NT2/D1 (cell line): ENCODE results near the gene CACHD1.

ENCODE experiments used
- DNase-seq: peaks from one replicate; pipeline ENCODE4 v3.0.0-alpha.2; 2011; ENCODE audit warnings: low read depth, low spot score
- H3K27me3 ChIP-seq: 2 replicates; pipeline ENCODE4 v1.6.0; 2011; ENCODE audit warnings: mild to moderate bottlenecking; ENCODE audit not compliant: insufficient read length, insufficient read depth
- H3K36me3 ChIP-seq: 2 replicates; pipeline ENCODE4 v1.6.1; 2011; ENCODE audit warnings: mild to moderate bottlenecking, low read length, mixed read lengths; ENCODE audit not compliant: insufficient read depth, insufficient read length
- H3K4me1 ChIP-seq: 2 replicates; pipeline ENCODE4 v1.5.1; 2011; ENCODE audit not compliant: insufficient read depth, insufficient read length
- H3K4me3 ChIP-seq: 2 replicates; pipeline ENCODE4 v1.5.1; 2011; ENCODE audit warnings: low read depth; ENCODE audit not compliant: insufficient read length
- H3K9ac ChIP-seq: 2 replicates; pipeline ENCODE4 v1.6.0; 2011; ENCODE audit warnings: low read depth; ENCODE audit not compliant: insufficient read length
- H3K9me3 ChIP-seq: 2 replicates; pipeline ENCODE4 v1.5.1; 2011; ENCODE audit warnings: mild to moderate bottlenecking, low read length; ENCODE audit not compliant: insufficient read depth
- SUZ12 ChIP-seq: IDR thresholded peaks from 2 replicates; pipeline ENCODE4 v1.6.1; 2011; ENCODE audit not compliant: insufficient read length, insufficient read depth; ENCODE audit errors: extremely low read depth
- YY1 ChIP-seq: IDR thresholded peaks from 2 replicates; pipeline ENCODE4 v1.6.1; 2011; ENCODE audit not compliant: insufficient read length, insufficient read depth
- ZNF274 ChIP-seq: IDR thresholded peaks from 2 replicates; pipeline ENCODE4 v1.6.1; 2011; ENCODE audit warnings: mild to moderate bottlenecking, low read depth, low read length

CACHD1 gene

DNA sequence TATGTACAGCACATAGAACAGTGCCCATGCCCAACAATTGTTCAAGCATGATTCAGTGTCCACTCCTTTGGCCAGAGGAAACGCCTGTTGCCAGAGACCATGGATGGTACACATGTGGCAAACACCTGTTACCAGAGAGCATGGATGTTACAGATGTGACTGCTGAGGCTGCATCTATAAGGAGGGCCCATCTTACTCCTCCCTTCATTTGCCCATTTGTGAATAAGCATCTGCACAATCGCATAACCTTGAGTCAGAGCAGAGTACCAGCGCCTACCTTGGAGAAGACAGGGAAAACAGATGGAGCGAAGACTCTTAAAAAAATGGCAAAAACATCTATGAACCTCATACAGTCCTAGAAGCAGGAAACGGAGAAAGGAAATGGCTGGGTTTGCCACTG is 36.6 kb upstream of the CACHD1 start:
- Histone ChIP-seq H3K4me1 (no peaks in the 10 kb centered on the region), H3K36me3 (no peaks in the 10 kb centered on the region), H3K4me3 (no peak overlapping the region), H3K9me3 (no peaks in the 10 kb centered on the region), H3K27me3 (no peaks in the 10 kb centered on the region), H3K9ac (no peak overlapping the region)
- TF ChIP-seq YY1 (no peak), ZNF274 (no peak), SUZ12 (no peak)
- DNase-seq = no peak

DNA sequence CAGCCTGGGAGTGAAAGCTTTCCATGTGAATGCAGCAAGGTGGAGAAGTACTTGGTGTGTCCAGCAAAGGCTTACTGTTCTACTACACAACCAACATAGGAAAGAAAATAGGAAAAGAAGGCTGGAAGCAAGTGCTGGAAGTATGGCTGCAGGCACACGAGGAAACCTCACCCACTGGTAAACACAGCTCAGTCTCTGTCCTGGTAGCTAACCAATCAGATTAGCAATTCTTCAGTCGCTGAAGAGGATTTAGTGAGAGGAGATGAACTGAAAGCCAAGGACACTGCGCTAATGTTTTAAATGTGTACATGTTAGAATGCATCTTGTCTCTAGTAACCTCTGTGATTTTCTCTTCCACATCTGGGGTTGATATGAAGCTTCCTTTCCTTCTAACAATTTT is 36.2 kb upstream of the CACHD1 start:
- TF ChIP-seq YY1 (no peak), ZNF274 (no peak), SUZ12 (no peak)
- no peak overlapping the region for H3K4me3 ChIP-seq
- no peaks in the 10 kb centered on the region for H3K27me3 ChIP-seq
- no peak for DNase-seq
- H3K9ac ChIP-seq = no peak overlapping the region
- H3K9me3 ChIP-seq = no peaks in the 10 kb centered on the region
- H3K4me1 ChIP-seq = no peaks in the 10 kb centered on the region
- no peaks in the 10 kb centered on the region for H3K36me3 ChIP-seq

GRCh38 chr1:64435000-64435399 is 34.9 kb upstream of the CACHD1 start:
- H3K4me3 ChIP-seq = no peak overlapping the region
- no peak overlapping the region for H3K9ac ChIP-seq
- no peaks in the 10 kb centered on the region for H3K4me1 ChIP-seq
- no peaks in the 10 kb centered on the region for H3K36me3 ChIP-seq
- no peaks in the 10 kb centered on the region for H3K9me3 ChIP-seq
- no peak for DNase-seq
- H3K27me3 ChIP-seq = no peaks in the 10 kb centered on the region
- no peak for TF ChIP-seq ZNF274
- TF ChIP-seq SUZ12 = no peak
- TF ChIP-seq YY1 = no peak

DNA sequence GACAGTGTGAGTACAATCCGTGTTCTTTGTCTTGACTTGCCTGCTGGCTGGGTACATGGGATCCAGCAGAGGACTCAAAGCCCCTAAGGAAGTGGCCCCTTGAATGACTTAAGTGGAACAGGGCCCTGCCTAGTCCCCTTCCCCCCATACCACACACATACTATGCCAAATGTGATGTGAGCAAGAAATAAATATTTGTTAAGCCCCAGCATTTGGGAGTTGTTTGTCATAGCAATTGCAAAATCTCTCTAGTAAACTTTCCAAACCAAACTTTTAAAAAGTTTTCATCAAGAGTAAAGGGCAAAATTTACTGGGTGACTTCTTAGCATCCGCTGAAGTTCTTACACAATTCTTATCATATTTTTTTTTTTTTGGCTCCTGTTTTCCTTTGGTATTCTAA is 32.5 kb upstream of the CACHD1 start:
- H3K9me3 ChIP-seq = no peaks in the 10 kb centered on the region
- no peak for TF ChIP-seq YY1
- TF ChIP-seq ZNF274 = no peak
- TF ChIP-seq SUZ12 = no peak
- H3K4me1 ChIP-seq = no peaks in the 10 kb centered on the region
- H3K36me3 ChIP-seq = no peaks in the 10 kb centered on the region
- H3K4me3 ChIP-seq = no peak overlapping the region
- H3K27me3 ChIP-seq = no peaks in the 10 kb centered on the region
- no peak overlapping the region for H3K9ac ChIP-seq
- DNase-seq = no peak

DNA sequence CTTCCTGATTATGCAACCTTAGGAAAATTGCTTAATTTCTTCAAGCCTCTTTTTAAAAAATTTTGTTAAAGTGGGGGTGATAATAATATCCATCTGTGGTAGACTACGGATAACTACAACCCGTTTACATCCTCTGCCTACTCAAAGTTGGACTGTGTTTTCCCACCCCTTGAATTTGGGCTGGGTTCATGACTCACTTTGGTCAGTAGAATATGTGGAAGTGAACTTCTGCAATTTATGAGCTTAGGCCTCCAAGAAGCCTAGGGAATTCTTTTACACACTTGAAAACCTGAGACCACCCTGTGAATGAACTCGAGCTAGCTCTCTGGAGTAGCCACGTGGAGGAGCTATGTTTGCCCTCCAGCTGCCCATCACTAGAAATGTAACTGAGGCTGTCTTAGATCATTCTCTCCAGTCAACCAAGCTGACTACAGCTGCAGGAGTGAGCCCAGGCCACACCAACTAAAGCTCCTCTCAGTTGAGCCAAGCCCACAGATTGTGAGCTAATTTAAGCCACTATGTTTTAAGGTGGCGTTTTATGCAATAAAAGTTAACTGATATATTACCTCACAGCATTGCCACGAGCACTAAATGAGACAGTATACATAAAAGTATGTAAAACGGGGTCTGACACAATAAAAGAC is 29.6 kb upstream of the CACHD1 start:
- no peaks in the 10 kb centered on the region for H3K36me3 ChIP-seq
- TF ChIP-seq SUZ12 = no peak
- no peak for TF ChIP-seq YY1
- TF ChIP-seq ZNF274 = no peak
- no peak overlapping the region for H3K4me3 ChIP-seq
- no peaks in the 10 kb centered on the region for H3K27me3 ChIP-seq
- H3K9me3 ChIP-seq = no peaks in the 10 kb centered on the region
- H3K4me1 ChIP-seq = no peaks in the 10 kb centered on the region
- no peak overlapping the region for H3K9ac ChIP-seq
- DNase-seq = no peak

- no peak for DNase-seq
- no peak for TF ChIP-seq SUZ12
- TF ChIP-seq YY1 = no peak
- no peak for TF ChIP-seq ZNF274
- H3K9me3 ChIP-seq = no peaks in the 10 kb centered on the region
- H3K4me3 ChIP-seq = no peak overlapping the region
- peaks cover 2% of the 10 kb centered on the region for H3K4me1 ChIP-seq
- H3K9ac ChIP-seq = no peak overlapping the region
- H3K27me3 ChIP-seq = no peaks in the 10 kb centered on the region
- no peaks in the 10 kb centered on the region for H3K36me3 ChIP-seq
Measured at GRCh38 chr1:64451440-64451839, 18.5 kb upstream of the CACHD1 start.

DNA sequence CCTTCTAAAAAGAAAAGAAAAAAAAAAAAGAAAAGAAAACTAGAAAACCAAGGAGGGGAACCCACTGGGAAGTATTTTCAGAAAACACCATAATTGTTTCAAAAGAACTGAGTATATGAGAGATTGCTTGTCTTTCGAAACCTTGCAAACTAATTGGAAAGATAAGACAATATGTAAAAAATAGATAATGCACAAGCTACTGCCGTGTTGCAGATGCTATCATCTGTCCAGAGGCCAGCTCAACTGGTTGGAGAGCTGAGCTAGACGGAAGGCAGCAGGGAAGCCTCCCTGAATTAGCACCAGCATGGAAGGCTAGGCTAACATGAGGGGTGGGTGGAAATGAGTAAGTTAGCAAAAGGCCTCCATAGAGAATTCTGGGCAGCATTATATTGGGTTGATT is 16.2 kb upstream of the CACHD1 start:
- no peaks in the 10 kb centered on the region for H3K27me3 ChIP-seq
- no peaks in the 10 kb centered on the region for H3K9me3 ChIP-seq
- H3K4me3 ChIP-seq = no peak overlapping the region
- no peak overlapping the region for H3K9ac ChIP-seq
- TF ChIP-seq ZNF274 (no peak), SUZ12 (no peak), YY1 (no peak)
- no peak for DNase-seq
- H3K4me1 ChIP-seq = no peaks in the 10 kb centered on the region
- no peaks in the 10 kb centered on the region for H3K36me3 ChIP-seq

GRCh38 chr1:64458915-64459314 is 11.0 kb upstream of the CACHD1 start:
- no peak for DNase-seq
- no peak overlapping the region for H3K9ac ChIP-seq
- no peaks in the 10 kb centered on the region for H3K27me3 ChIP-seq
- TF ChIP-seq SUZ12 = no peak
- no peak for TF ChIP-seq ZNF274
- no peak for TF ChIP-seq YY1
- no peaks in the 10 kb centered on the region for H3K4me1 ChIP-seq
- no peaks in the 10 kb centered on the region for H3K36me3 ChIP-seq
- H3K9me3 ChIP-seq = no peaks in the 10 kb centered on the region
- H3K4me3 ChIP-seq = no peak overlapping the region
